GM19240 (cell line): ENCODE data around the gene HECTD1.
"Not testable (repeated sequence)": the region's sequence is repeated elsewhere in the genome, so short reads cannot be mapped to it uniquely, and the experiment has no call there.

Source experiments
- DNase-seq: peaks from one replicate; pipeline ENCODE4 v3.0.0; 2011; ENCODE audit warnings: low spot score; ENCODE audit not compliant: insufficient read length

HECTD1 gene

DNA sequence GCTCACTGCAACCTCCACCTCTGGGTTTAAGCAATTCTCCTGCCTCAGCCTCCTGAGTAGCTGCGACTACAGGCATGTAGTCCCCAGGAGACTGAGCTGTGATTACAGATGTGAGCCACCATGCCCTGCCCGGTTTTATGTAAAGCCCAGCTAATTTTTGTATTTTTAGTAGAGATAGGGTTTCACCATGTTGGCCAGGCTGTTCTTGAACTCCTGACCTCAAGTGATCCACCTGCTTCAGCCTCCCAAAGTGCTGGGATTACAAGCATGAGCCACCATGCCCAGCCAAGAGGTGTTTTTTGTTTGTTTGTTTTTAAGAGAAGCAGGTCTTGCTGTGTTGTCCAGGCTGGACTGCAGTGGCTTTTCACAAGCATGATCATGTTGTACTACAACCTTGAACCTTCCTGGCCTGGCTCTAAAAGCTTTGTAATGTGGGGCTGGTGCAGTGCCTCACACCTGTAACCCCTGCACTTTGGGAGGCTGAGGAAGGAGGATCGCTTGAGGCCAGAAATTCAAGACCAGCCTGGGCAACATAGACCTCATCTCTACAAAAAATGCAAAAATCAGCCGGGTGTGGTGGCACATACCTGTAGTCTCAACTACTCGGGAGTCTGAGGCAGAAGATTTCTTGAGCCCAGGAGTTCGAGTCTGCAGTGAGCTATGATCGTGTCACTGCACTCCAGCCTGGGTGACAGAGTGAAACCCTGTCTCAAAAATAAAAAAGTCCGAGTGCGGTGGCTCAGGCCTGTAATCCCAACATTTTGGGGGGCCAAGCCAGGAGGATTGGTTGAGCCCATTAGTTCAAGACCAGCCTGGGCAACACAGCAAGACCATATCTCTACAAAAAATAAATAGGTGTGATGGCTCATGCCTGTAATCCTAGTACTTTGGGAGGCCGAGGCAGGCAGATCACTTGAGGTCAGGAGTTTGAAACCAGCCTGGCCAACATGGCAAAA, 113.4 kb downstream of the HECTD1 start:
- not testable (repeated sequence) for DNase-seq

DNA sequence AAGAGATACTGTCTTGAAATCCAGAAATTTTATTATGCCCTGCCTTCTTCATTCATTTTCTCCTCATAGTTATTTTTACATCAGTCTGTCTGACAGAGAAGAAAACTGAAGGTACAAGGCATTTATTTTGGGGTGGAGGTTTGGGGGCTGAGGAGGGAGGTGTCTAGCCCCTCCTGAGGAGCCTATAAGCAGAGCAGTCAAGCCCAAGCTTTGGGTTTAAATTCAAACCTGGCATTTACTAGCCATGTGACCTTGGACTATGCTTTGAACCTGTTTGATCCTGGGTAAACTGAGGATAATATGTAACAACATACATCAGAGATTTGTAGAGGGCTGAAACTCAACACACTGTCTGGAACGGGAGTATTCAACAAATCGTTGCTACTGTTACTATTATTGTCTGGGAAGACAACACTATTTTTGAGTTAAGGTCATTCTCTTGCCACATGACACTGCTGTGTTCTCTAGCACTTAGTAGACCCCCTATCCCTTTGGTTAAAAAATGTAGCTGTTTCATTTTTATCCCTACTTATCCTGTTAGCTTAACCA, 115.4 kb downstream of the HECTD1 start:
- no peak for DNase-seq

DNA sequence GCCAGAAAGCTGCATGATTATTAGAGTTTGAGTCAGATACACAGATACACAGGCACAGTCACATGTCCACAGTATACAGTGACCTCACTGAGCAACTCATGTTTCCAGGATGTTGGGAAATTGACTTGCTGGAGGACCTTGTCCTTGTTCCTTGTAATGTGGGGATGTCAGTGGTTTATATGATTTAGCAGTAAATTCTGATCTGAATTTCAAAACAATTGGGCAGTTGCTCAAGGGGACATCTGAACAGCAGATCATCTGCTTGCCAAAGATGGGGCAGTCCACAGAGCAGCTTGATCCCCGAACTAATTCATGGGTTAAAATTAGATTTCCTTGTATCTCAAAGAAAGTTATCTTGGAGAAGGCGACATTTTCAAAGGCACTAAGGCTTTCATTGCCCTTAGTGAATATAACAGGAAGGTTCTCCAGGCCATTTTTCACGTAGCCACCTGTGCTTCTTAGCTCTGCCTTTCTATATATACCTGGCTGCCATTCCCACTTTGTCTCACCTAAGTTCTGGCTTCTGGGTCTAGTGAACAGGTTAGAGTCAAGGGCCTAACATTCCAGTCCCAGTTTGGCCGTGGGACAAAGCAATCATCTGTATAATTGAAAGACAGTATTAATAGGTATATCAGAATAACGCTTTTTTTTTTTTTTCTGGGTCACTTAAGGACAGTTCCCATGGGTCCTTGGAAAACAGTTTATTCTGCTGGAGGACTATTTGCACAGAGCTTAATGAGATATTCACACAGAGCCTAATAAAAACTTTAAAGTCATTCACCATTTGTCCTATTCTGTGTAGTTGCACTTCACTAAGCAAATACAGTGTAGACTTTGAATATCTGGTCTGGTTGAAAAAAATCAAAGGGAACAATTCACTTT, 116.5 kb downstream of the HECTD1 start:
- no peak for DNase-seq

DNA sequence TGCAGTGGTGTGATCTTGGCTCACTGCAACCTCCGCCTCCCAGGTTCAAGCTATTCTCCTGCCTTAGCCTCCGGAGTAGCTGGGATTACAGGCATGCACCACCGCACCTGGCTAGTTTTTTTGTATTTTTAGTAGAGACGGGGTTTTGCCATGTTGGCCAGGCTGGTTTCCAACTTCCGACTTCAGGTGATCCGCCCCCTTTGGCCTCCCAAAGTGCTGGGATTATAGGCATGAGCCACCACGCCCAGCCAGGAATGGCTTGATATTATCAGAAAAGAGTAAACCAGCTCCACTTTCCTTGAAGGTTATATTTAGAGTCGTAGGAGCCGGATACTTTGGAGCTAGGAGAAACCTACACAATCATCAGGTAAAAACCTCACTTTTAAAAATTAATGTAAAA, 121.1 kb downstream of the HECTD1 start:
- DNase-seq: not testable (repeated sequence)

DNA sequence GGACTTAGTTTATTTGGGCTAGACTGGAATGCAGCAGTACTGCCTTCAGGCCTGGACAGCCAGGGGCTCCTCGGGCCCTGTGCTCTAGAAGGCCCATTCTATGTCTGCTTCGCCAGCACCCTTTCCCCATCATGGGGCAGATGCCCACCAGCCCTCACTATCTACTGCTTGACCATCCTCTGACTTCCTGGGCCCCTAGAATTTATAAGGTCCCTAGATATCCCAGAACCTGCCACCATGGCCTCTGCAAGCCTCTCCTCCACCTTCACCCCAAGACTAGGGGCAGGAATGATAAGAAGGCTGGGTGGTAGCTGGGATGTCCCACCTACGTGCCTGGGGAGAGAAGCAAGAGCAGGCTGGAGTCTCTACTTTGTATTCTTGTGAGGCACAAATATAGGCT, 122.6 kb downstream of the HECTD1 start:
- no peak for DNase-seq

DNA sequence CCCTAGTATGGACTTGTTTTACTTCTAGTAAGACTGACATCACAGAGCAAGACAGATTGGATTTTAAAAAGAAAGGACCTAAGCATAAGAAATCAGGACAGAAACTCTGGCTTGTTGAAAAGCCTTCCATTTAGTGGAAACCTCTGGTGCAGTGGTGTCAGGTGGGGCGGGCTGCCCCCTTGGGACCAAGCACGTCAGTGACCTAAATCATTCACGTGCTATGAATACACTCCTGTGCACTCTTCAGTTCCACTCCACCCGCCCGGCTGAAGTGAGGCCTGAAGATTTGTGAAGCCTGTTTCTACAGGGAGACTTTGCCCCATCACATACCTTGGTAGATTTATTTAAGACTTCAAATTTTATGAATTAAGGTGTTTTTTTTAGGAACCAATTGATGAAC, 123.2 kb downstream of the HECTD1 start:
- no peak for DNase-seq

DNA sequence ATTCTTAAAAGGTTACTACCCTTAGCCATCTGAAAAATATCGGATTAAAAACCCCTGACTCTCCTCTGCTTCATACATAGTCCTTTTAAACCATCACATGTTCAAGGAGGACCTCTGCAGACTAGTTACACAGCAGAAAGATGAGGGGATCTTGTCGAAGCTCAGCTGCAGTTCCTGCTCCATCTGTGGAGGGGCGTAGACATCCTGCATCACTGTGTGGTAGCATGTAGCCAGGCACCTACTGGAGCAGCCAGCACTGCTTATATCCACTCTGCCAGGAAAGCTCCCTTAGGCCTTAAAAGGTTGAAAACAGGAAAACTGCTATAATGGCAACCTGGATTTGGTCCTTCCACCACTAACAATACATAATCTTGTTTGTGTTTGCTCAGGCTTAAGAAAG, 123.8 kb downstream of the HECTD1 start:
- DNase-seq: no peak

DNA sequence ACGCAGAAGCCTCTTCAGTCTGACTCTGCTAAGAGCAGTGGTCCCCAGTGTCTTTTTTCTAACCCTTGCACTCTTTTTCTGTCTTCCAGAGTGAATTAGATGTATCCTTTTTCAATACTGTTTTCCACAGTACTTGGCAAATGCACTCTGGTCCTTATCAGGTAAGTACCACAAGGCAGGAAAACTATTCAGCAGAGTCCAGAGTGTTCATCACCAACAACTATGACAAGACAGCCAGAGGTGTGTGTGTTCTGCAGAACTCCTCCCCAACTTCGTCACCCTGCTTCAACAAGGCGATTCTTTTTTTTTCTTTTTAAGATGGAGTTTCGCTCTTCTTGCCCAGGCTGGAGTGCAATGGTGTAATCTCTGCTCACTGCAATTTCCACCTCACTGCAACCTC, 127.1 kb downstream of the HECTD1 start:
- no peak for DNase-seq

DNA sequence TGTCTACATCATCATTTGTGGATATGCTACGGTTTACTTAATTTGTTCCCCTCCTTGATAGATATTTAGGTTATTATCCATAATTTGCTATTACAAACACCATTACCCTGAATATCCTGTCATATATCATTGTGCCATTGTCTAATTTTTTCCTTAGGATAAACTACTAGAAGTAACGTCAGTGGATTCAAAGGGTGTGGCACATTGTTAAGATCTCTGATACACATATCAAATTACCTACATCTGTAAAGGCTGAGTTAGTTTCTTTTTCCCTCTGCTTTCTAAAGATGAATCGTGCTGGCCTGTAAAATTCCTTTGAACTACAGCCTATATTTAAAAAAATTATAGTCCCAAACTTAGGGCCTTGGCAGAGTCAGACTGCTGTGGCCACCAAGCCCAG, 127.5 kb downstream of the HECTD1 start:
- DNase-seq: no peak

DNA sequence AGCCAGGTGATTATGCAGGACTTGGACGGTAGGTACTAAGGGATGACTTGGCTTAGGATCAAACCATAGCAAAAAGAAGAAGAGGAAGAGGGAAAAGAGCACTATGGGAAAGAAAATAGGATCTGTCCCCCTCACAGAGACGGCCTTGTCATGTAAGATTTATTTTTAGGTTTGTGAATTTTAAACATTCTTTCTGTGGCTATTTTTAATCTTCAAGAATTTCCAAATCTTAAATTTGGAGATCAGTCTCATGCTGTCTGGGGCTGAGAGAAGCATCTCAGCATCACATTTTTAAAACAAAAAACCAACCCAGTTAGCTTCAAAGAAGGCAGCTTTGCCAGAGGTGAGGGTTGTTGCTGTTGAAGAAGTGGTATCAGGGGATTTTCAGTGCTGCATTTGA, 128.8 kb downstream of the HECTD1 start:
- no peak for DNase-seq

DNA sequence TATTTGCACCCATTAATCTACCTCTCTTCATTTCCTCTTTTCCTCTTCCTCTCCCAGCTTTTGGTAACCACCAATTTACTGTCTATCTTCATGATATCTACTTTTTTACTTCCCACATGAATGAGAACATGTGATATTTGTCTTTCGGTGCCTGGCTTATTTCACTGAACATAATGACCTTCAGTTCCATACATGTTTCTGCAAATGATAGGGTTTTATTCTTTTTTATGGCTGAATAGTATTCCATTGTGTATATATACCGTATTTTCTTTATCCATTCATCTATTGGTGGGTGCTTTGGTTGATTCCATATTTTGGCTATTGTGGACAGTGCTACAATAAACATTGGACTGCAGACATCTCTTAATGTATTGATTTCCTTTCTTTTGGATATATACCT, 132.4 kb downstream of the HECTD1 start:
- no peak for DNase-seq

DNA sequence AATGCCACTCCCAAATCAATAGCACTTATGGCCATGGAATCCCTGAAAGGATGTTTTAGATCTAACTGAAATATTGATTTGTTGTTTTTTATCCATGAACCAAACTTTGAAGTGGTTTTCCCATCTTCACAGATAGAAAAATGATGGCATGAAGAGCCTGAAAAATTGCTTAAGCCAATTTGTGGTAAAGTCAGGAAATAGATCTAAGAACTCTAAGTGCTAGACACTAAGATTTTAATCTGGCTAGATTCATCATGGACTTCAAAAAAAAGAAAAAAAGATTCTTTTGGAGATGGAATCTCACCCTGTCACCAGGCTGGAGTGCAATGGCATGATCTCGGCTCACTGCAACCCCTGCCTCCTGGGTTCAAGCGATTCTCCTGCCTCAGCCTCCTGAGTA, 136.4 kb downstream of the HECTD1 start:
- DNase-seq: no peak

DNA sequence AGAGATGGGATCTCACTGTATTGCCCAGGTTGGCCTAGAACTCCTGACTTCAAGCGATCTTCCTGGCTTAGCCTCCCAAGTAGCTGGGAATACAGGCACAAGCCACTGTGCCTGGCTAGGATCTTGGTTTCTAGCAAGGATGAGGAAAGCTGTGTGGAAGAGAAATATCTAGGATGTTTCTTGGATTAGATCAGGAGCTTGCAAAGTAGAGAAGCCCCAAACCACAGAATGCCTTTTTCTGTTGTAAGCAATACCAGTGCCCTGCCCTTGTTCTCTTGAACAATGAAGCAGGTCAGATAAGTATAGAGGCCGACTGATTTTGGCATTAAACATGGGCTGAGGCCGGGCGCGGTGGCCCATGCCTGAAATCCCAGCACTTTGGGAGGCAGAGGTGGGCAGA, 137.2 kb downstream of the HECTD1 start:
- no peak for DNase-seq

DNA sequence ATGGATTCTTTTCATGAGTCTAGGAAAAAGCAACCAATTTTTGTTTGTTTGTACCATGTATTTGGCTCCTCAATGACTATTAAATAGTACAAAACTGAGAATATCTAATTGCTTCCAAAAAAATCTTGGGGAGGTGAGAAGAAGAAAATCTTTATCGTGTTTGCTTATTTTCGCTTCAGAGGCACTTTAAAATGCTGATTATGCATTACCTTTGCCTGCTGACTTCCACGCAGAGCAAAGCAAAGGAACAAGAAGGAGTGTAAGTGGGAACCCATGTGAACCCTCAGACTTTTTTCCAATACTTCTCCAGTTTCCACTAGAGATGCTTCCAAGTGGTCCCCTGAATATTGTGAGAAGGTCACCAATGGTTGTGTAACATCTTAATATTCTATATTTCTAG, 138.2 kb downstream of the HECTD1 start:
- no peak for DNase-seq

DNA sequence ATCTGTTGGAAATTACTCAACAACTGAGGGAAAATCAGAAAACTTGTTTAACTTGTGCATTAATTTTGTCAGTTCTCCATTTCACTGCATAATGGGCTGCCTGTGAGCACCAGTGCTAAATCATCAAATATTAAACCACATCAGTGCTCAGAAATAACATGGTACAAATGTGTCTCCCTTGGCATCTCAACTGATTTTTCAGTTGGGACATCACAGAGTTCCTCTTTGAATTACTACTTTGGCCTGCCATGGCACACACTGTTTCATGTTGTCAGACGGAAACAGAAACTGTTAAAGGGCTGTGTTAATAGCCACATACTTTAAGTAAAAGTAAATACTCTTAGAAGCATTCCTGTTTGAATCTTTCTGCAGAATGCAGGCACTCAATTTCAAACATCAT, 139.4 kb downstream of the HECTD1 start:
- DNase-seq: no peak

DNA sequence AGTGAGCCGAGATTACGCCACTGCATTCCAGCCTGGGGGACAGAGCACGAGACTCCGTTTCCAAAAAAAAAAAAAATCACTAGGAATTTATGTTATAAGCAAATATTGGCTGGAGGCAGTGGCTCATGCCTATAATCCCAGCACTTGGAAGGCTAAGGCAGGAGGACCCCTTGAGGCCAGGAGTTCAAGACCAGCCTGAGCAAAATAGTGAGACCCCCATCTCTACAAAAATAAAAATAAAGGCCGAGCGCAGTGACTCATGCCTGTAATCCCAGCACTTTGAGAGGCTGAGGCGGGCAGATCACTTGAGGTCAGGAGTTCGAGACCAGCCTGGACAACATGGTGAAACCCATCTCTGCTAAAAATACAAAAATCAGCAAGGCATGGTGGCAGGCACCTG, 144.7 kb downstream of the HECTD1 start:
- DNase-seq: not testable (repeated sequence)

DNA sequence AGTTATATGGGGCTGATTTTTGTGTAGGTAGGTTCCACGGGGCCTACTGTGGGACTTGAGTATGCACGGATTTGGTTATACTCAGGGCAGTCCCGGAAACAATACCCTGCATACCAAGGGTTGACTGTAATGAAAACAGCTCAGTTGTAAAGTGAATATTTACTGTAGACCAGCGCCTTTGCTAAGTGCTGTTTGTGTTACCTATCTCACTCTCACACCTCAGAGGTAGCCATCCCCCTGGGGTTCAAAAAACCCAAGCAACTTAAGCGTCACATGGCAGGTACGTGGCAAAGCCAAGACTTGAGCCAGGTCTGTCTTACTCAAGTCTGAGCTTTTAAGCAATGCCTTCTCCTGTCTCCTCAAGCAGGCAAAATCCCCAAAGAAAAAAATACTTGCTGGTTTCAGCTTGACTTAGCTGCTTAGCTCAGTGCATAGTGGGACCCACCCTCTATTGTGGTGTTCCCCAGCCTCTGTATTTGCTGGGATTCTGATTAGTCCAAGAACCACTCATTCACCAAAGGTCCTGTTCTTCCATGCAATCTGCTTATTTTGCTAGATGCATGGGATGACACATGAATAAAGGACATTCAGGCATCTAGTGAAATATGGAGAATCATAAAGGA, 147.2 kb downstream of the HECTD1 start:
- DNase-seq: no peak

DNA sequence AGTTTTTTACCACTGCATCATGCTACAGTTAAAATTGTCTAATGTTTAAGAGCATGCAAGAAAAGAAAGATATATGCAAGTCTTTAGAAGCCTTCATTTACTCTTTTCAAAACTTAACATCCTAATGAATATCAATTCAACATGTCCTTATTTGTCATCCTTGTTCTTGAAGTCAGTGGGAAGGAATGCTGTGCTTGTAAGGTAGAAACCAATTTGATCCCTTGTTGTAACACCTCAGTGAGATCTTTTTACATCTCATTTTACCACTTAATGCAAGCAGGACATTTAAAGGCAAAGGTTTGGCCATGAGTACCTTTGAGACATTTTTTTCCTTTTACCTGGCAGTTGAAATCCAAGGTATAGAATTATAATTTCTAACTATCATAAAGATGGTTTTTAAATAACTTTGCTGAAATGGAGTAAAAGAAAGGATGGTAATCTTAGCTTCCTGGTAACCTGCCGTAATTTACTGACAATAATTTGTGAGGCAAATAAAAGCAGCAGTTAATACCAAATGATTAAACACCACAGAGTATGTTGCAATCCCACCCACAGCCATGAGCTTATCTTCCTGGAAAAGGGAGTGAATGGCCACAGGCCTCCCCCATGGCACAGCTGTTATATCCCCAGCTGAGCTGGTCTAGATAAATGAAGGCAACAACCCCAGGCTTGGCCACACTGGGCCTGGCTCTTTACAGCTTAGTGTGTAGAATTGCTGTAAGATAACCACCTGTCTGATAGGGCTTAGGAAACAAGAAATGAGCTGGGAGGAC, 148.3 kb downstream of the HECTD1 start:
- no peak for DNase-seq

DNA sequence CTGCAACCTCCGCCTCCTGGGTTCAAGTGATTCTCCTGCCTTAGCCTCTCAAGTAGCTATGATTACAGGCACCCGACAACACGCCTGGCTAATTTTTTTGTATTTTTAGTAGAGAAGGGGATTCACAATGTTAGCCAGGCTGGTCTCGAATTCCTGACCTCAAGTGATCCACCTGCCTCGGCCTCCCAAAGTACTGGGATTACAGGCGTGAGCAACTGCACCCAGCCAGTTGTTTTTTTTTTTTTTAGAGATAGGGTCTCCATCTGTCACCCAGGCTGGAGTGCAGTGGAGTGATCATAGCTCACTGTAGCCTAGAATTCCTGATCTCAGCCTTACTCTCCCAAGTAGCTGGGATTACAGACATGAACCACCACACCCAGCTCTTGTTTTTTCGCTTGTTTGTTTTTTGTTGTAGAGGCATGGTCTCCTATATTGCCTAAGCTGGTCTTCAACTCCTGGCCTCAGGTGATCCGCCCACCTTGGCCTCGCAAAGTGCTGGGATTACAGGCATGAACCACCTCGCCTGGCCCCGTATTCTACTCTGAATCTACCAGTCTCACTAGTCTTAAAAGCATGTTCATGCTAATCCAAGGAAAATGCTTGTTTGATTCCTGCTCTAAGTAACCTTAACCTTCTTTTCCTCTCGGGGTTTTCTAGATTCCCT, 149.8 kb downstream of the HECTD1 start:
- no peak for DNase-seq

DNA sequence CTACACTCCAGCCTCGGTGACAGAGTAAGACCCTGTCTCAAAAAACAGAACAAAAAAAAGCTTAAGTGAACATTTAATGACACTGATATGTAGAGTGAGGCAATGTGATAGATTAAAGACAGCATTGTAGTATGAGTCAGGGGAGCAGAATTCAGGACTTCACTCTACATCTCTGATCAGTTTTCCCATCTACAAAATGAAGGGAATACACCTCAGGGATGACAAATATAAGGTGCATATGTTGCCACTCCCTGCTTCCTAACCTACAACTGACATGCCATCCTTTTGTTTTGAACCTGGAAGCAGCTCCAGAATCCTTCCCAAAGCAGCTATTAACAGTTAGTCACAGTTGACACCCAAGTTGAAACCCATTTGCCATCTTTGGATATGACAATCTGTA, 150.6 kb downstream of the HECTD1 start:
- DNase-seq: no peak
